DND-41 (cell line): ENCODE results near the gene GAS2.

Experiments
- EZH2 ChIP-seq: IDR thresholded peaks from 3 replicates; pipeline ENCODE4 v1.6.1; 2012; ENCODE audit warnings: borderline replicate concordance, low read depth, mild to moderate bottlenecking, moderate library complexity, low read length, inconsistent platforms; ENCODE audit not compliant: severe bottlenecking
- TF ChIP-seq, protein P1 (sequence below): IDR thresholded peaks from 2 replicates; pipeline ENCODE4 v1.5.1; 2012; ENCODE audit warnings: borderline replicate concordance, low read length, moderate library complexity, mild to moderate bottlenecking; ENCODE audit not compliant: poor library complexity, severe bottlenecking; ENCODE audit errors: extremely low read depth

DNA sequence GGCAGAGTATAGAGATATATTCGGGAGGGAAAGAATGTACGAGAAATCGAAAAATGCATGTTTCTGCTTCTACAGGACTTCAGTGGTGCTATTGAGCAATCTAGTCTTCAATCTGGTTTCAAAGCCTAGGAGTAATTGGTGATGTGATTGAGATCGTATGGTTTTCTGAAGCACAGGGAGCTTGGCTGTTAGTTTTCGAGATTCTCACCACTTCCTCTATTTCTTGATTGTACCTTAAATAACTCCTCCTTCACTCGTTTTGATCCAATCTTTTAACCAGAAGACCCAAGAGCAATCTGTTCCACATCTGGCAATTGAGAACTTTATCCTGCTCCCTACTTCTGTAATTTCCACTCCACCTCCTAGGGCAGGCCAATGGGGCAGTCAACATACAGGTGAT lies 193.3 kb downstream of the GAS2 start:
- TF ChIP-seq, protein P1, sequence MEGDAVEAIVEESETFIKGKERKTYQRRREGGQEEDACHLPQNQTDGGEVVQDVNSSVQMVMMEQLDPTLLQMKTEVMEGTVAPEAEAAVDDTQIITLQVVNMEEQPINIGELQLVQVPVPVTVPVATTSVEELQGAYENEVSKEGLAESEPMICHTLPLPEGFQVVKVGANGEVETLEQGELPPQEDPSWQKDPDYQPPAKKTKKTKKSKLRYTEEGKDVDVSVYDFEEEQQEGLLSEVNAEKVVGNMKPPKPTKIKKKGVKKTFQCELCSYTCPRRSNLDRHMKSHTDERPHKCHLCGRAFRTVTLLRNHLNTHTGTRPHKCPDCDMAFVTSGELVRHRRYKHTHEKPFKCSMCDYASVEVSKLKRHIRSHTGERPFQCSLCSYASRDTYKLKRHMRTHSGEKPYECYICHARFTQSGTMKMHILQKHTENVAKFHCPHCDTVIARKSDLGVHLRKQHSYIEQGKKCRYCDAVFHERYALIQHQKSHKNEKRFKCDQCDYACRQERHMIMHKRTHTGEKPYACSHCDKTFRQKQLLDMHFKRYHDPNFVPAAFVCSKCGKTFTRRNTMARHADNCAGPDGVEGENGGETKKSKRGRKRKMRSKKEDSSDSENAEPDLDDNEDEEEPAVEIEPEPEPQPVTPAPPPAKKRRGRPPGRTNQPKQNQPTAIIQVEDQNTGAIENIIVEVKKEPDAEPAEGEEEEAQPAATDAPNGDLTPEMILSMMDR, result no peak
- TF ChIP-seq EZH2, result no peak
